Tibial artery (tissue), 4 donors: ENCODE data around the gene DLGAP1.

Source experiments
- DNase-seq, 2 donors: peaks; one replicate each; pipeline ENCODE4 v3.0.0-alpha.2; 2019
- H3K27ac ChIP-seq, 2 donors: fragments of 200-600 bp; sonication (generic) in 1 of 2; 1 replicate in 1 of 2; 2 replicates in 1 of 2; pipeline ENCODE4 v1.5.1; 2018 to 2019; ENCODE audit warnings: mild to moderate bottlenecking in 1 of 2
- H3K27me3 ChIP-seq, 2 donors: fragments of 200-600 bp; sonication (generic) in 1 of 2; one replicate each; pipeline versions ENCODE4 v1.5.1 to v1.6.0; 2016 to 2019
- H3K36me3 ChIP-seq, 3 donors: fragments of 200-600 bp; sonication (generic) in 2 of 3; one replicate each; pipeline ENCODE4 v1.5.1; 2016 to 2019; ENCODE audit warnings: mild to moderate bottlenecking in 2 of 3
- H3K4me1 ChIP-seq, 4 donors: fragments of 200-600 bp; sonication (generic) in 2 of 4; 1 replicate in 3 of 4; 2 replicates in 1 of 4; pipeline ENCODE4 v1.5.1; 2016 to 2019
- H3K4me3 ChIP-seq, 2 donors: fragments of 200-600 bp; sonication (generic) in 1 of 2; 1 replicate in 1 of 2; 2 replicates in 1 of 2; pipeline ENCODE4 v1.5.1; 2018 to 2019; ENCODE audit warnings: mild to moderate bottlenecking in 2 of 2
- H3K9me3 ChIP-seq, 3 donors: fragments of 200-600 bp; sonication (generic) in 1 of 3; one replicate each; pipeline ENCODE4 v1.5.1; 2016 to 2019
- CTCF ChIP-seq, 2 experiments: fragments of 200-600 bp in 1 of 2; fragments of 450-650 bp in 1 of 2; IDR thresholded peaks; one replicate each; pipeline ENCODE4 v1.5.1; 2017 to 2019; ENCODE audit warnings: antibody characterized with exemption in 2 of 2, mild to moderate bottlenecking in 1 of 2, moderate library complexity in 1 of 2
- intact Hi-C: fragments of 100-400 bp; cut with DNase I; formaldehyde crosslinking; loops from one replicate; pipeline ENCODE4 v1.15.0; 2023; ENCODE audit warnings: low total_unique reads

DLGAP1 gene

GRCh38 chr18:4198956-4199355 is 256.2 kb downstream of the DLGAP1 start:
- no peak overlapping the region for H3K4me3 ChIP-seq
- no peak for TF ChIP-seq CTCF (IDR thresholded peaks at IDR 0.05)
- intact Hi-C loops: no loop called here
- H3K27ac ChIP-seq: no peak overlapping the region
- H3K4me1 ChIP-seq: no peaks in the 10 kb centered on the region
- H3K27me3 ChIP-seq: no peaks in the 10 kb centered on the region
- no peak for DNase-seq
- H3K9me3 ChIP-seq: no peaks in the 10 kb centered on the region
- no peaks in the 10 kb centered on the region for H3K36me3 ChIP-seq

GRCh38 chr18:4196351-4196750 is 258.8 kb downstream of the DLGAP1 start:
- H3K4me3 ChIP-seq: no peak overlapping the region
- no peak for TF ChIP-seq CTCF (IDR thresholded peaks at IDR 0.05)
- no peaks in the 10 kb centered on the region for H3K36me3 ChIP-seq
- DNase-seq: no peak
- no peak overlapping the region for H3K27ac ChIP-seq
- no peaks in the 10 kb centered on the region for H3K27me3 ChIP-seq
- peaks cover 0 to 7% (median 0%) of the 10 kb centered on the region in 4 donors for H3K4me1 ChIP-seq
- intact Hi-C loops: no loop called here
- no peaks in the 10 kb centered on the region for H3K9me3 ChIP-seq

GRCh38 chr18:4193086-4193485 is 262.0 kb downstream of the DLGAP1 start:
- DNase-seq: no peak
- Histone ChIP-seq H3K4me1 (peaks cover 0 to 7% (median 0%) of the 10 kb centered on the region in 4 donors), H3K27ac (no peak overlapping the region), H3K9me3 (no peaks in the 10 kb centered on the region), H3K36me3 (no peaks in the 10 kb centered on the region), H3K4me3 (no peak overlapping the region), H3K27me3 (no peaks in the 10 kb centered on the region)
- TF ChIP-seq CTCF (IDR thresholded peaks at IDR 0.05): no peak
- intact Hi-C loops: no loop called here

- no peak for DNase-seq
- H3K9me3 ChIP-seq: no peaks in the 10 kb centered on the region
- no peak for TF ChIP-seq CTCF (IDR thresholded peaks at IDR 0.05)
- intact Hi-C loops: no loop called here
- no peak overlapping the region for H3K4me3 ChIP-seq
- no peaks in the 10 kb centered on the region for H3K27me3 ChIP-seq
- H3K36me3 ChIP-seq: no peaks in the 10 kb centered on the region
- H3K4me1 ChIP-seq: no peaks in the 10 kb centered on the region
- no peak overlapping the region for H3K27ac ChIP-seq
Observed at GRCh38 chr18:4181882-4182568, 273.1 kb downstream of the DLGAP1 start.

GRCh38 chr18:4181086-4181485 is 274.0 kb downstream of the DLGAP1 start:
- Histone ChIP-seq H3K27ac (no peak overlapping the region), H3K4me1 (no peaks in the 10 kb centered on the region), H3K4me3 (no peak overlapping the region), H3K36me3 (no peaks in the 10 kb centered on the region), H3K27me3 (no peaks in the 10 kb centered on the region), H3K9me3 (no peaks in the 10 kb centered on the region)
- DNase-seq: no peak
- intact Hi-C loops: no loop called here
- no peak for TF ChIP-seq CTCF (IDR thresholded peaks at IDR 0.05)
